GM13977 (cell line): ENCODE data around the gene CLCN6.

ENCODE experiments used
- DNase-seq: peaks from one replicate; pipeline ENCODE4 v3.0.0; 2012; ENCODE audit warnings: low spot score
- CTCF ChIP-seq: IDR thresholded peaks from 2 replicates; pipeline ENCODE4 v1.5.1; 2012; ENCODE audit warnings: mild to moderate bottlenecking, control low read depth; ENCODE audit not compliant: insufficient read depth; ENCODE audit errors: extremely low read depth, missing control alignments
- in situ Hi-C: fragments of 300-500 bp; cut with MboI; formaldehyde crosslinking; loops from one replicate; pipeline ENCODE4 v1.12.0; 2022; ENCODE audit warnings: low sequenced_read_pairs, low pct_unique_long_range_greater_than_20kb, mixed read lengths, inconsistent platforms; ENCODE audit not compliant: unreplicated experiment

The CLCN6 gene

GRCh38 chr1:11854519-11854918 lies 48.5 kb downstream of the CLCN6 start:
- no peak for DNase-seq
- no peak for TF ChIP-seq CTCF
- in situ Hi-C loops: no loop called here

- TF ChIP-seq CTCF: no peak
- in situ Hi-C loops: no loop called here
- DNase-seq: no peak
Measured at GRCh38 chr1:11855430-11855829, 49.4 kb downstream of the CLCN6 start.

GRCh38 chr1:11856698-11857097 lies 50.7 kb downstream of the CLCN6 start:
- TF ChIP-seq CTCF: no peak
- in situ Hi-C loops: no loop called here
- no peak for DNase-seq

- in situ Hi-C loops: no loop called here
- no peak for TF ChIP-seq CTCF
- DNase-seq: no peak
Measured at GRCh38 chr1:11857164-11857851, 51.3 kb downstream of the CLCN6 start.

- DNase-seq: no peak
- in situ Hi-C loops: no loop called here
- no peak for TF ChIP-seq CTCF
Measured at GRCh38 chr1:11858158-11858557, 52.2 kb downstream of the CLCN6 start.

- no peak for DNase-seq
- in situ Hi-C loops: no loop called here
- TF ChIP-seq CTCF: no peak
Measured at GRCh38 chr1:11858613-11858967, 52.6 kb downstream of the CLCN6 start, which contains the start of gene NPPB. Gene NPPB, minus strand, starts transcription at chr1:11858945. Its CDS starts 112 bp downstream, at chr1:11858833.
